Thyroid gland (tissue), 4 donors: ENCODE results near the gene TBX2.
"Not testable (repeated sequence)": the region's sequence is repeated elsewhere in the genome, so short reads cannot be mapped to it uniquely, and the experiment has no call there.

ENCODE experiments used
- POLR2A ChIP-seq, 2 donors: fragments of 450-650 bp; IDR thresholded peaks; one replicate each; pipeline ENCODE4 v1.6.1; 2017; ENCODE audit warnings: antibody characterized with exemption in 2 of 2, mild to moderate bottlenecking in 2 of 2, moderate library complexity in 1 of 2
- TF ChIP-seq, protein P1 (sequence below), 6 experiments: fragments of 200-600 bp in 3 of 6; fragments of 450-650 bp in 3 of 6; sonication (generic) in 3 of 6; IDR thresholded peaks; one replicate each; pipeline ENCODE4 v1.5.1; 2016 to 2019; ENCODE audit warnings: antibody characterized with exemption in 6 of 6, mild to moderate bottlenecking in 2 of 6, inconsistent platforms in 1 of 6, moderate library complexity in 1 of 6

DNA sequence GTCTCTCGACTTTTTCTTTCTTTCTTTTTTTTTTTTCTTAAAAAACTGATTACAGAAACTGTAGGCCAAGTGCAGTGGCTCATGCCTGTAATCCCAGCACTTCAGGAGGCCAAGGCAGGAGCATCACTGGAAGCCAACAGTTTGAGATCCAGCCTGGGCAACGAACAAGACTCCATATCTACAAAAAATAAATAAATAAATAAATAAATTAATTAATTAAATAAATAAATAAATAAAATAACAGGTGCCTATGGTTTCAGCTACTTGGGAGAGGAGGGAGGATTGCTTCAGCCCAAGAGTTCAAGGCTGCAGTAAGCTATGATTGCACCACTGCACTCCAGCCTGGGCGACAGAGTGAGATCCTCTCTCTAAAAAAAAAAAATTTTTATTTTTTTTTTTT, 42.6 kb upstream of the TBX2 start:
- TF ChIP-seq POLR2A (IDR thresholded peaks at IDR 0.05) = not testable (repeated sequence)
- TF ChIP-seq, protein P1, sequence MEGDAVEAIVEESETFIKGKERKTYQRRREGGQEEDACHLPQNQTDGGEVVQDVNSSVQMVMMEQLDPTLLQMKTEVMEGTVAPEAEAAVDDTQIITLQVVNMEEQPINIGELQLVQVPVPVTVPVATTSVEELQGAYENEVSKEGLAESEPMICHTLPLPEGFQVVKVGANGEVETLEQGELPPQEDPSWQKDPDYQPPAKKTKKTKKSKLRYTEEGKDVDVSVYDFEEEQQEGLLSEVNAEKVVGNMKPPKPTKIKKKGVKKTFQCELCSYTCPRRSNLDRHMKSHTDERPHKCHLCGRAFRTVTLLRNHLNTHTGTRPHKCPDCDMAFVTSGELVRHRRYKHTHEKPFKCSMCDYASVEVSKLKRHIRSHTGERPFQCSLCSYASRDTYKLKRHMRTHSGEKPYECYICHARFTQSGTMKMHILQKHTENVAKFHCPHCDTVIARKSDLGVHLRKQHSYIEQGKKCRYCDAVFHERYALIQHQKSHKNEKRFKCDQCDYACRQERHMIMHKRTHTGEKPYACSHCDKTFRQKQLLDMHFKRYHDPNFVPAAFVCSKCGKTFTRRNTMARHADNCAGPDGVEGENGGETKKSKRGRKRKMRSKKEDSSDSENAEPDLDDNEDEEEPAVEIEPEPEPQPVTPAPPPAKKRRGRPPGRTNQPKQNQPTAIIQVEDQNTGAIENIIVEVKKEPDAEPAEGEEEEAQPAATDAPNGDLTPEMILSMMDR (IDR thresholded peaks at IDR 0.05) = not testable (repeated sequence)
